Stimulated activated CD4-positive, alpha-beta T cell treated with anti-CD3 and anti-CD28 coated beads, TNF-alpha, amount 100 ng/mL, for 48 hours (primary cell): ENCODE data around the gene TMEM132D.
"Not testable (repeated sequence)": the region's sequence is repeated elsewhere in the genome, so short reads cannot be mapped to it uniquely, and the experiment has no call there.

Source experiments
- DNase-seq, 3 donors: peaks; one replicate each; pipeline ENCODE4 v3.0.0-alpha.2; 2020; ENCODE audit warnings: low read depth in 3 of 3

The TMEM132D gene

GRCh38 chr12:129903956-129904829 is at the start of gene TMEM132D:
TMEM132D (minus strand) TSS chr12:129904025.
- no peak for DNase-seq

- no peak for DNase-seq
Measured at GRCh38 chr12:129949651-129950050, 45.8 kb upstream of the TMEM132D start.

- no peak for DNase-seq
Measured at GRCh38 chr12:129941618-129942017, 37.8 kb upstream of the TMEM132D start.

DNA sequence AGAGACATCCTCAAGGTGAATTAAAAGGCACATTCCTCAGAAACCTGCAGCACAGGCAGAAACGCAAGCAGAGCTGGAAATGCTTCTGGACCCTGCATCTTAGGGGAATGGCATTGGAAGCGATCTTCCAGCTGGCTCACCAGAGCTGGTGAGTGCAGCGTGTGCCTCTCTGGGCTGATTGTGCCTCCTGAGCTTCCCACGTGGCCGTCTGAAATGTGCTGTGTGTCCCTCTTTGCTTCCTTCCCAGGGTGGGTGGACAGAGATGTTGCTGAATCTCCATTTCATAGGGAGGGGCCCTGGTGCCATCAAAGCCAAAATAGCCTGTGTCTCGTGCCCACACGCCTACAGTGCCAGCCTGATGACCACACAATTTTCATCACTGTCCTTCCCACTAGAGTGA is 34.3 kb upstream of the TMEM132D start:
- no peak for DNase-seq

- DNase-seq: no peak
Measured at GRCh38 chr12:129937426-129937825, 33.6 kb upstream of the TMEM132D start.

DNA sequence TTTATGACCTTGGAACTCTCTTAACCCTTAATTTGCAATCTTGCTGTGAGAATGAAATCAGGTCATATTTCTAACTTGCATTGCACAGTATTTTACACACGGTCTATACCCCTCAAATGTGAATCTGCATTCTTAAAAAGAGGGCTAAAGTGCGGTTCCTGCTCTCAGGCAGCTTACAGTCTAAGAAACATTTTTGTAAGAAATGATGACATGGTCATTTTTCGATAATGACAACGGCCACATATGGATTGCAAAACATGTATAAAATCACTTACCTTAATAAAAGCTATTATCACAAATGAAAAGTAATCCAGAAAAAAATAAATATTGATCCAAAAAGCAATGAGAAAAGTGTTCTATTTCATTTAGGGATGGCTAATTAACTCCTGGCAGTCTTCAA is 24.8 kb upstream of the TMEM132D start:
- no peak for DNase-seq

DNA sequence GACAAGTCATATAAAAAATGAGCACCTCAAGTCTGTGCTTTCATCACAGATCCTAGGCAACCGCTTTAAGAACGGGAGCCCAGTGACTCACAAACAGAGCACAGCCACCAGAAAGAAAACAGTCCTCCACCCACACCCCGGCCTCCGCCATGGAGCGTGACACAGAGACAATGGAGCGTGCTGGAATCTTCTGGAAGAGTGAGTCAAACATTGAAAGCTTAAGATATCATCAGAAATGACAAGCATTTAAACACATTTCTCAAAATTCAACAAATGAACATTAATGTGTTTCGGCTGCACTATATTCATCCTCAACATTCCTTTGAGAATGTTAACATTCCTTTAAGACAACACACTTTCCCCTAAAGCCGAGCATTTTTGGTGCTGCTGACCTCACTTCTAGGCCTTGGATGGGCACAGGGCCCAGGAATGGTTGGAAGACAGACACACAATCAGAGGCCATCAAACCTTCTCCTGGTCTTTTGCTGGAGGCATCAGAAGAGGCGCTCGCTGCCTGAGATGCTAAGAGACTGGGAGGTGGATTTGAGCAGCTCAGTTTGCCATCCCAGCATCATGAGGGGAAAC is 23.6 kb upstream of the TMEM132D start:
- DNase-seq: no peak

GRCh38 chr12:129911428-129912049 is 7.7 kb upstream of the TMEM132D start:
- DNase-seq: peak in 1 of 3 donors; percentile 10

- DNase-seq: no peak
Measured at GRCh38 chr12:129909051-129910020, 5.5 kb upstream of the TMEM132D start.

DNA sequence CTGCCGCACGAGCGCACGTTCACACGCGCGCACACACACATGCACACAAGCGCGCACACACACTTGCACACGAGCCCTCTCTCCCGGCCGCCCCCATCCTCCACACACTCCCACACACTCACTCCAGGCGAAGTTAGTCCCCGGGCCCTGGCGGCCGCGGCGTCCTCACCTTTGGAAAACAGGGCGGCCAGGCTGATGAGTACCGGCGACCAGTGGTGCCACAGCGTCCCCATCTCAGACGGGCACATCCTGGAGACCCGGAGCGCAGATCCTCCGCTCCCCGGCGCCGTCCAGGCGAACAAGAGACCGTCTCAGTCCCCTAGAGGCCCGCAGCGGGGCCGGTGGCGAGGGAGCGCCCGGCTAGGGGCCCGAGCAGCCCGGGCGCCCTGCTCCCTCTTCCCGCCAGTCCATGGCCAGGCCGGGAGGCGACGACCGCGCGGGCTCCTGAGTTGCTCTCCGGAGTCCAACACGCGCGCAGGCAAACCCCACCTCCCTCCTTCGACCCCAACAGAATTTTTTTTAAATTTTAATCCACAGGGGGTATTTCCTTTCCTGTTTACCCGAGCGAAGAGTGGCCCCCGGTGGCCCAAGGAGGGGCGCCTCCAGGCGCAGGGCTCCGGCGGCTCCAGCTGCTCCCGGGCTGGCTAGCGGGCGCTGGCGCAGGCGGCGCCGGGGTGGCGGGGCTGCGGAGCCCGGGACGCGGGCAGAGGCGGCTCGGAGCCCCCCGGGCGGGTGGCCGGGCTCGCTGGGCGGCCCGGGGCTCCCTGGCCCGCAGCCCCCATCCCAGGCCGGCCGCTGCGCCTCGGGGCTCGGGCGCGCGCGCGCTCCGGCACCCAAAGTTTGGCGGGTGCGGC is 506 bp downstream of the TMEM132D start:
- no peak for DNase-seq

DNA sequence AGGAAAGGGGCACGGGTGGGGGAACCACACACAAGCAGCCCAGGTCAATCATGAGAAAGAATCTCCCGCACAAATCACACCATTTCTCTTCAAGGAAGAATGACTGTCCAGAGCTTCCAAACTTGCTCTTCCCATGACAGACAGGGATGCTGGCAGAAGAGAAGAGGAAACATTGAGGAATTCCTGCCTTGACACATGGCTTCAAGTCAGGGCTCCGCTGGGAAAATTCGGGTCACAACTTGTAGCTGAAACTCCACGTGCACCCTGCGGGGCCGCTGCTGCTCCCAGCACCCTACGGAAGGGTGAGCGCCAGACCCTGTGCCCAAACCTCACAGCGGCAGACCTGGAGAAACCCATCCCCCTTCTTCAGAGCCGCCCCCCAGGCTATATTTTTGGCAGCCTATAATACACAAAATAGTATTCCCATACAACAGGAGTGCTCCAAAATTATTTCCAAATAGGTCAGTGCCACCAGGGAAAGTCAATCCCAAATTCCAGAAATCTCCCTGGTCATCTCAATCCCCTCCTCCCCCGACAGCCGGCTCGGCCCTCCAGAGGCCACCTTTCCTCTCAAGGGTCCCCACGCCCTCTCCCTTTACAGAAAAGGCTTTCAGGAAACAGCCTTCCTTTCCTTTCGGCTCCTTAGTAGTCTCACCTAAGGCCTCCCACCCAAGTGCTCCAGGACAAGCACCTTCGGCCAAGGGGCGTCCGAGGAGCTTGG is 1.3 kb downstream of the TMEM132D start:
- no peak for DNase-seq

- DNase-seq: no peak
Measured at GRCh38 chr12:129901254-129901653, 2.6 kb downstream of the TMEM132D start.

DNA sequence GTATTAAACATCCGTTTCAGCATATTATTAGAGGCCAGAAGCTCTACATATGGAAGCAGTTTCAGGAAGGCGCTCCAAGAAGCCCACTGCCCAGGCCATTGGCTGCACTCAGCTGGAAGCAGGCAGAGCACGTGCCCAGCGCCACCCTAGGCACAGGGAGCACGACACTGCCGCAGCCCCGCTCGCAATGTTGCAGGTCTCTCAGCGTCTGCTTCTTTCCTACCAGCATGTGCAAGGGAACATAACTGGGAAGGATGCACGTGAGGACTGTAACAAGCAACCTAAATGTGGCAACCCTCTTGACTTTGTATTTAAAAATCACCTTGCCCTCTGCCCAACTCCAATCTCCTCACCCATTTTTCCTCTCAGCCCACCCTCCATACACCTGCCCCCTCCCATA is 3.5 kb downstream of the TMEM132D start:
- no peak for DNase-seq

GRCh38 chr12:129899045-129899444 is 4.8 kb downstream of the TMEM132D start:
- DNase-seq: not testable (repeated sequence)

DNA sequence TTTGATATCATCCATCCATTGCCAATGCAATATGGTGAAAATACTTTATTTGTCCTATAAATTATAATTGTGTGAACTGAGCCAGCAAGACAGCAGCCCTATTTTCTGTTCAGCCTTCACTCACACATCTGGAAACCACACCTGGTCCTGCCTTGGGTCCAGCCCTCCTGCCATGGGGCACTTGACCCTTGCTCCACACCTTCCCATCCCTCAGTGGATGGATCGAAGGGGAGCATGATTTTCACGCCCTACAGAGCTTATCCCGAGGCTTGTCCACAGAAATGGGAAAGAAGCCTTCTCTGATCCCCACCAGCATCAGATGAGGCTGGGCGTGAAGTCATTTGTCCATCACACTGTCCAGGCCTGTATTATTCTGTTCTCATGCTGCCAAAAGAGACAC is 10.1 kb downstream of the TMEM132D start:
- no peak for DNase-seq

- DNase-seq: no peak
Measured at GRCh38 chr12:129887101-129887500, 16.7 kb downstream of the TMEM132D start.

- no peak for DNase-seq
Measured at GRCh38 chr12:129886541-129886940, 17.3 kb downstream of the TMEM132D start.

DNA sequence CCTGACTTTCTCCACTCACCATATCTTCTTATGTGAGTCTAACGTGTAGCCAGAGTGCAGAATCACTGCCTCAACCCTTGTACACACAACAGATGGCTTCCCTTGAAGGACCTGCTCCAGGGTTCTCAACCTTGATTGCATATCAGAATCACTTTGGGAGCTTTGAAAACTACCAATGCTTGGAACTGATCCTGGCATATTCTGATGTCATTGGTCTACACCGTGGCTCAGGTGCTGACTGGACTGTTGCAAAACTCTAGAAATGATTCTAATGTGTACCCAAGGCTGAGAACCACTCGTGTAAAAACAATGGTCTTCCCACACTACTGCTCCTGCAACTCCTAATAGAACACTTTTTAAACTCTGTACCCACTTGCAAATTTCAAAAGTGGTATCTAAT is 18.5 kb downstream of the TMEM132D start:
- no peak for DNase-seq

DNA sequence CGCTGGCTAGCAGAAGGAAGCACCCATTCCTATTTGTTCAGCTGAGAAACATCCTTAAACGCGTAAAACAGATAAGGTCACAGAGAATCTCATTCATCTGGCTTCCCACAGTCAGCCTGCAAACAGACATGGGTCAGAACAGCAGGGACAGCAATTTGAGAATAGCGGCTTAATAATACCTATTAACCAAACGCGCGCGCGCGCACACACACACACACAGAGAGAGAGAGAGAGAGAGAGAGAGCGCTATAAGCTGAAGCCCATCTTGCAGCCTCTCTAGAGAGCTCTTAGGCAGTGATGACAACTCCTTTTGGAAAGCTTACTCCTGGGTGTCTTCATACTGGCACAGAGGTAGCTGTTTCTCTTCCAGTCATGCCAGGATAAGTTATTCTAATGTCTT is 26.4 kb downstream of the TMEM132D start:
- DNase-seq: no peak

GRCh38 chr12:129873833-129874208 is 30.0 kb downstream of the TMEM132D start:
- DNase-seq: no peak
